22Rv1 (cell line): ENCODE data around the gene FABP3.

Experiments used
- CTCF ChIP-seq: fragments of 450-650 bp; IDR thresholded peaks from 2 replicates; pipeline ENCODE4 v1.5.1; 2017; ENCODE audit warnings: mild to moderate bottlenecking
- ZFX ChIP-seq: fragments of 450-650 bp; IDR thresholded peaks from 2 replicates; pipeline ENCODE4 v1.6.1; 2017; ENCODE audit warnings: antibody characterized with exemption, borderline replicate concordance

DNA sequence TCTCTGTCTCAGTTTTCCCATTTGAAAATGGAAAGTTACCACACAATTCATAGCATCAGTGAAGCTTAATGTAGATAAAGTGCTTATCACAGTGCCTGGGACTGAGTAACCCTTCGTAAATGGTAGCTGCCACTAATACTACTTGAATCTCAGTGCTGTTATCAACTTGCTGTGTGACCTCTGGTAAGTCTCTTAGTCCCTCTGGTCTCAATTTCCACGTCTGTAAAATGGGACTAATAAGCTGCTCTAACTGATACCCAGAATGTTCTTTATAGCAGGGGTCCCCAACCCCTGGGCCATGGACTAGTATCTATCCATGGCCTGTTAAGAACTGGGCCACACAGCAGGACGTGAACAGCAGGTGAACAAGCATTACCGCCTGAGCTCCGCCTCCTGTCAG is 47.8 kb upstream of the FABP3 start:
- TF ChIP-seq CTCF = no peak
- no peak for TF ChIP-seq ZFX
